Cardiac fibroblast (primary cell): Measurements from ENCODE around the gene SLC43A2.

Source experiments
- DNase-seq, 2 donors: peaks; one replicate each; pipeline versions ENCODE4 v3.0.0 to v3.0.0-alpha.2; 2010; ENCODE audit warnings: low read depth in 2 of 2
- H3K4me3 ChIP-seq, 2 donors: replicated peaks in 1 of 2; 1 replicate in 1 of 2; 2 replicates in 1 of 2; pipeline ENCODE4 v1.5.1; 2011; ENCODE audit warnings: low read depth in 2 of 2, low read length in 2 of 2, mild to moderate bottlenecking in 2 of 2, moderate library complexity in 1 of 2
- TF ChIP-seq, protein P1 (sequence below): IDR thresholded peaks from one replicate; pipeline ENCODE4 v1.5.1; 2011; ENCODE audit warnings: low read depth, mild to moderate bottlenecking, low read length, inconsistent platforms

The SLC43A2 gene

GRCh38 chr17:1605681-1606351 lies 22.8 kb downstream of the SLC43A2 start:
- no peak for DNase-seq
- TF ChIP-seq, protein P1, sequence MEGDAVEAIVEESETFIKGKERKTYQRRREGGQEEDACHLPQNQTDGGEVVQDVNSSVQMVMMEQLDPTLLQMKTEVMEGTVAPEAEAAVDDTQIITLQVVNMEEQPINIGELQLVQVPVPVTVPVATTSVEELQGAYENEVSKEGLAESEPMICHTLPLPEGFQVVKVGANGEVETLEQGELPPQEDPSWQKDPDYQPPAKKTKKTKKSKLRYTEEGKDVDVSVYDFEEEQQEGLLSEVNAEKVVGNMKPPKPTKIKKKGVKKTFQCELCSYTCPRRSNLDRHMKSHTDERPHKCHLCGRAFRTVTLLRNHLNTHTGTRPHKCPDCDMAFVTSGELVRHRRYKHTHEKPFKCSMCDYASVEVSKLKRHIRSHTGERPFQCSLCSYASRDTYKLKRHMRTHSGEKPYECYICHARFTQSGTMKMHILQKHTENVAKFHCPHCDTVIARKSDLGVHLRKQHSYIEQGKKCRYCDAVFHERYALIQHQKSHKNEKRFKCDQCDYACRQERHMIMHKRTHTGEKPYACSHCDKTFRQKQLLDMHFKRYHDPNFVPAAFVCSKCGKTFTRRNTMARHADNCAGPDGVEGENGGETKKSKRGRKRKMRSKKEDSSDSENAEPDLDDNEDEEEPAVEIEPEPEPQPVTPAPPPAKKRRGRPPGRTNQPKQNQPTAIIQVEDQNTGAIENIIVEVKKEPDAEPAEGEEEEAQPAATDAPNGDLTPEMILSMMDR = no peak

GRCh38 chr17:1604831-1605528 lies 23.7 kb downstream of the SLC43A2 start:
- TF ChIP-seq, protein P1 = no peak
- no peak for DNase-seq
- H3K4me3 ChIP-seq = no peak overlapping the region

More at GRCh38 chr17:1605681-1606351, 22.8 kb downstream of the SLC43A2 start:
- H3K4me3 ChIP-seq = no peak overlapping the region

GRCh38 chr17:1601571-1601970 lies 27.1 kb downstream of the SLC43A2 start:
- TF ChIP-seq, protein P1 = no peak
- H3K4me3 ChIP-seq = no peak overlapping the region
- no peak for DNase-seq

DNA sequence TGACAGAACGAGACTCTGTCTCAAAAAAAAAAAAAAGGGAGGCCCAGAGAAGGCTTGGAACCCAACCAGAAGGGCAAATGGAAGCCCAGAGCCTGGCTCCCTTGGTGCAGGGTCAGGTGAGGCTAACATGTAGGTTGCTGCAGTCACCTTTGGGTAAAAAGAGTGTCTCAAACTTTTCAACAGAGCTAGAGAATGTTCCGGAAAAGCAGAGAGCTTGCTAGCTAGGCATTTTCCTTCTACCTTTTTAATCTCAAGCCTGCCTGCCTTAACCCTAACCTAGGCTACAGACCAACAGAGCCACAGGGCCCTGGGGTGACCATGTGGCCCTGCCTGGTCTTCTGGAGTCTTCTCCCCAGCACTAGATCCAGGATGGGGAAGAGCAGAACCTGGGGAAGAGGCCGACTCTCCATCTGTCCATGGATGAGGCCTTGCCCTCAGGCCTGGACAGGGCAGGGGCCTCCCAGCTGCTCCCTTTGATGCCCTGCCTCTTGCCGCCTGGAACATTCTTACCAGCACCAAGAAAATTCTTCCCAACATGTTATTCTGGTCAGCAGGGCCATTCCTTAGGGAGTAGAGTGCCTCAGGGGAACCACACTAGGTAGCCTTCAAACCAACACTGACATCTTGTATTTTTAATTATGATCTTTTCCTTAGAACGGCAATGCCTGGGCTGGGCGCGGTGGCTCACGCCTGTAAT lies 30.1 kb downstream of the SLC43A2 start:
- DNase-seq = no peak
- no peak overlapping the region for H3K4me3 ChIP-seq
- TF ChIP-seq, protein P1 = no peak

- H3K4me3 ChIP-seq = no peak overlapping the region
- TF ChIP-seq, protein P1 = no peak
- DNase-seq = no peak
These were observed 30.7 kb downstream of the SLC43A2 start for GRCh38 chr17:1597861-1598342.

GRCh38 chr17:1593630-1593931 lies 35.1 kb downstream of the SLC43A2 start:
- no peak overlapping the region for H3K4me3 ChIP-seq
- TF ChIP-seq, protein P1 = no peak
- no peak for DNase-seq
